ENCODE data around the gene APPL2.
"Not testable (repeated sequence)": the region's sequence is repeated elsewhere in the genome, so short reads cannot be mapped to it uniquely, and the experiment has no call there.

The APPL2 gene

GRCh38 chr12:105256431-105256830 lies 20.5 kb upstream of the APPL2 start:
- not testable (repeated sequence) for DNase-seq (ENCODE audit: low read depth, low spot score)

- DNase-seq (ENCODE audit: low read depth, low spot score): no peak
Measured at GRCh38 chr12:105256011-105256410, 20.0 kb upstream of the APPL2 start.

- no peak for DNase-seq (ENCODE audit: low read depth, low spot score)
Measured at GRCh38 chr12:105253866-105254513, 18.0 kb upstream of the APPL2 start.

- no peak for DNase-seq (ENCODE audit: low read depth, low spot score)
Measured at GRCh38 chr12:105252901-105253300, 16.9 kb upstream of the APPL2 start.

GRCh38 chr12:105245776-105246427 lies 9.9 kb upstream of the APPL2 start:
- not testable (repeated sequence) for DNase-seq (ENCODE audit: low read depth, low spot score)

GRCh38 chr12:105245291-105245690 lies 9.3 kb upstream of the APPL2 start:
- no peak for DNase-seq (ENCODE audit: low read depth, low spot score)

DNA sequence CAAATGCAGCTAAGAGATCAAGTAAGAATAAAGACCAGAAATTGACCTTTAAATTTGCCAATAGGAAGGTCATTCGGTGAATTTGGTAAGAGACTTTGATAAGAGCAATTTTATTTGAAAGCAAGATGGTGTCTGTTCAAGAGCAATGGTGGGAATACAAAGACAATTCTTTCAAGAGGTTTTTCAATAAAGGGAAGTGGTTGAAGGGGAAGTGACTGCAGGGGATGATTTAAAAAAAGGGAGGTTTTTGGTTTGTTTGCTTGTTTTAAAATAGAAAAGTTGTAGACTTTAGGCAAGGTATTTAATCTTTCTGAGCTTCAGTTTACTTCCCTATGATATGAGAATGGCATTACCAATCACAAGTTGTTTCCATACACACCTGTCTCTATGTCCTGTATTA lies 4.3 kb upstream of the APPL2 start:
- DNase-seq (ENCODE audit: low read depth, low spot score): no peak

DNA sequence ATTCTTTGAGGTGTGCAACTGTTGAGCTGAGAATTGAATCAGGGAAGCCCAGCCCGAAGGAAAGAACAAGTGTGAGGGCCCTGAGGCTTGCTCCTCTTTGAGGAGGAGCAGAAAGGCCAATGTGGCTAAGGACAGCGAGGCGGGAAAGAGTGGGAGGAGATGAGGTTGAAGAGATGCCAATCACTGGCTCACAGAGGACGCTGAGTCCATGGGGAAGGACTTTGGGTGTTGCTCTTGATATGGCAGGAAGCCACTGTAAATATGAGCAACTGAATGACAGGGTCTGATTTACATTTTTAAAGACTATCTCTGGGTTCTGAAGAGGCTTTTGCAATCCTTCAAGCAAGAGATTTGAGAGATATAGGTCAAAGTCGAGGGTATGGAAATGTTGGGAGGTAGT lies 3.3 kb upstream of the APPL2 start:
- DNase-seq (ENCODE audit: low read depth, low spot score): no peak

DNA sequence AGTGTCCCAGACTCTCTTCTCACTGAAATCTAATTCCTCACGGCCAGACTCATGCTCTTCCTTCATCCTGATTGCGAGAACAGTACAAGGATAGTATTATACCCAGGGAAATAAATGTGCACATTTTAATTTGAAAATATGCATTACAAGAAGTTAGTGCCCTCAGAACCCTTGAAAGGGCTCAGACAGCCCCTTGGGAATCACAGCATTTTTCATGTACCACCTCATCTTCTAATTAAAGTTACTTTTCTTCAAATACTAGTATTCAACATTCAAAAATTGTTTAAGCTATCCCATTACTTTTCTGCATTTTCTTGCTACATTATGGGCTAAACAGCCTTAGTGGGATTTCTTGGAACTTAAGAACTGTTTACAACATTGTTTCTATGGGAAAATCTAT lies 1.7 kb upstream of the APPL2 start:
- DNase-seq (ENCODE audit: low read depth, low spot score): no peak

- no peak for DNase-seq (ENCODE audit: low read depth, low spot score)
Measured at GRCh38 chr12:105235281-105235731, 668 bp downstream of the APPL2 start.

DNA sequence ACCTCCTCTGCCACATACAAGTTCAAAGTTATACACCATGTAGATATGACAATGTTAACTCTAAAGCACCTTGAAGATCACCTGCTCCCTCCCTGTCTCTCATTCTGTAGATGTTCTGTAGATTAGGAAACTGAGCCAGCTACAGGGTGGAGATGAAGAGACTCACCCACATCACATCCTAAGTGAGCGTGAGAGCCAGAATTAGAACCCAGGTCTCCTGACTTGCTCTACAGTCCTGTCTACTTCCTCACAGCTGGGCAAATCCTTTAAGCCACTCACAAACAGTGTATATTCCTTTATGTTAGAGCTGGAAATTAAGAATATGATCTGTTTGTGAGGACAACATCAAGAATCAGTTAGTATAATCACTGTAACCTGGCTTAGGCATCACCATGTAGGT lies 1.8 kb downstream of the APPL2 start:
- DNase-seq (ENCODE audit: low read depth, low spot score): no peak

DNA sequence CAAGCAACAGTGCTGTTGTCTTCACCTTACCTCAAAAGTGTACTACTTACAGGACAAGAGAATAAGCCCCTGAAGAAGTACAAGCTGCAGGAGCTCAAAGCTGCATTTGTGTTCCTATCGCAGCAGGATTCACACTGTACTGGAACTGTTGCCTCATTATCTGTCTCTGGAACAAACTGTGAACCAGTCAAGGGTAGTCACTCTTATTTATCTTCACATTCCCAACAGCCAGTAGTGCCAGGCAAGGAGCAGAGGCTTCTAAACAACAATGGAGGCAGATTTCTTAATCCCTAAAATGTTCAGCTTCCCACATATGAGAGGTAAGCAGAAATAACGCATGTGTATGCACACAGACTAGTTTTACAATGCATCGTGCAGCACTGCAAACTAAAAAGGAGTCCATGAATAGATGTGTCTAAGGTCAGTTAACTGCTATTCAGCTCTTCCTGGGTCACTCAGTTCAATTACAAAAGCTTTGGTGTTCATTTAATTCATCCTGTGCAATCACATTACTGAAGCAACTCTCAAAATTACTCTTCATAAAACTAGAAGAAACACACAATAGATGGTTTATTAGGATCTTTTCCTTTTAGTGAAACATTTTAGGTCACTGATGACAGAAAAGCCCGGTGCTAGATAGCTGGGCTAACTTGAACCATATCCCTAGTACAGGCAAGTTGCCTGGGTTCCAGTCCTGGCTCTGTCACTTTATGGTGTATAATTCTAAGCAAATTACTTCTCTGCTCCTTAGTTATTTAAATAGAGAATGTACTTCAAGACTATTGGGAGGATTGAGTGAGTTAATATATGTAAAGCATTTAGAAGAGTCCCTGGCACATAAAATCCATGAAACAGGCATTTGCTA lies 2.7 kb downstream of the APPL2 start:
- DNase-seq (ENCODE audit: low read depth, low spot score): no peak

- no peak for DNase-seq (ENCODE audit: low read depth, low spot score)
Measured at GRCh38 chr12:105231396-105231795, 4.6 kb downstream of the APPL2 start.

GRCh38 chr12:105229371-105229770 lies 6.6 kb downstream of the APPL2 start:
- DNase-seq (ENCODE audit: low read depth, low spot score): no peak

DNA sequence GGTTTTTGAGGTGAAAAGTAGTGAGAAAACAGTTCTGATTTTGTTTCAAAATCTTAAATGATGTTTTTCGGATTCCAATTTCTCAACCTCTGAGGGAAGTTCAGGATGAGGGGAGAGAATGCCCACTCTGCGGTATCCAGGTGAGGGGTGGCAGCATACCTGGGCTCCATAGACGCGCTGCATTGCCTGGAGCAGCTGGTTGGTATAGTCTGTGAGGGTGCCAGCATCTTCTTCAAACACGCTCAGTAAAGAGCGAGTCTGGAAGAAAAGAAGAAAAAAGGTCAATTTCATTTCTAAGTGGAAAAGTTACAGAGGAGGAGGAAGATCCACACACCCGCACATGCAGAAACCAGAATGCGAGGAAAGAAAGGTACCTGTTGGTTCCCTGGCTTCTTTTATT lies 7.0 kb downstream of the APPL2 start:
- no peak for DNase-seq (ENCODE audit: low read depth, low spot score)

GRCh38 chr12:105228494-105228893 lies 7.5 kb downstream of the APPL2 start:
- peak; percentile 54 for DNase-seq (ENCODE audit: low read depth, low spot score)

GRCh38 chr12:105227879-105228278 lies 8.1 kb downstream of the APPL2 start:
- no peak for DNase-seq (ENCODE audit: low read depth, low spot score)

GRCh38 chr12:105226219-105226618 lies 9.8 kb downstream of the APPL2 start:
- DNase-seq (ENCODE audit: low read depth, low spot score): peak; percentile 69

- no peak for DNase-seq (ENCODE audit: low read depth, low spot score)
Measured at GRCh38 chr12:105225505-105226015, 10.4 kb downstream of the APPL2 start.

GRCh38 chr12:105224399-105224798 lies 11.6 kb downstream of the APPL2 start:
- DNase-seq (ENCODE audit: low read depth, low spot score): no peak

DNA sequence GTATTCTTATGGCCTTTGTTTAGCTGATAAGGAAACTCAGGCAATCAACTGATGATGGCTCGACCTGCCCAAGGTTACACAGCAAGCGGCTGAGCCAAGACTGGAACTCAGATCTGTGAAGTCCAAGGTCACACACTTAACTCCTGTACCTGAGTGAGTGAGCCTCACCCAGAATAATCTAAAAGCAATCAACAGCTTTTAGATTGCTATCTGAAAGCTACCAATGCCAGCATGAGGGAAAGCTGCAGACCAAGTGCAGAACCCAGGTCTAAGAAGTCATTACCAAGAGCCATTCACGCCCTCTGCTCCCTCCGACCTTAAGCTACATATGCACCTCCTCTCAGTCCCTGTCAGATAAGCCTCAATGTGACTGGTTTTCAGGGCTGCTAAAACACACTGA lies 12.1 kb downstream of the APPL2 start:
- no peak for DNase-seq (ENCODE audit: low read depth, low spot score)

DNA sequence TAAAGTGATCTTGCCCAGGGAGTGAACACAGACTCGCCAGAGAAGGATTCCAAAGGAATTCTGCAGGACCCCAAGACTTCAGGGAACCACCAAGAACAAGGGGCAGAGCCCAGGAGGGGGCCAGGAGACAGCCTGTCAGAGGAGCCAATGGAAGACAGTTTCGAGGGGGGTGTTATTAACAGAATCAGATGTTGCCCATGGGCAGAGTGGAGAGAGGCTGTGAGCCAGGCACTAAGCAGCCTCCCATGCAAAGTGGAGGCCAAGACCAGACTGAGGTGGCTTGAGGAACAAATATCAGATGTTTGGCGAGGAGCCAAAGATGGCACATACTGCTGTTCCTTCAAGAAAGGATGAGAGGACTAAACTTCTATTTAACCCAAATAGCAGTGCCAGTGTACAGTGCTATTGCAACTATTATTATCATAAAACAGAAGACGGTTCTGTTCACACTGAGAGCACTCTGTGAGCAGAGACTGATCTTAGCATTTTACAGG lies 12.6 kb downstream of the APPL2 start:
- DNase-seq (ENCODE audit: low read depth, low spot score): no peak
